Glutamatergic neuron (in vitro differentiated cells): ENCODE data around the gene ST7L. TPM values are rescaled to one million over a fixed set of nuclear protein-coding genes. Genes with fewer than 3 reads are reported as not detected.

Experiments
- DNase-seq: peaks from one replicate; pipeline ENCODE4 v3.0.0; 2022
- H3K27ac Mint-ChIP-seq: one replicate; pipeline ENCODE4 v1.8.0; 2020; ENCODE audit warnings: mild to moderate bottlenecking, mixed read lengths, inconsistent platforms; ENCODE audit not compliant: unreplicated experiment
- H3K27me3 Mint-ChIP-seq: one replicate; pipeline ENCODE4 v1.8.0; 2020; ENCODE audit warnings: mild to moderate bottlenecking, moderate library complexity, mixed read lengths, inconsistent platforms; ENCODE audit not compliant: unreplicated experiment
- H3K36me3 Mint-ChIP-seq: one replicate; pipeline ENCODE4 v1.8.0; 2020; ENCODE audit warnings: mild to moderate bottlenecking, mixed read lengths, inconsistent platforms; ENCODE audit not compliant: unreplicated experiment
- H3K4me1 Mint-ChIP-seq: one replicate; pipeline ENCODE4 v1.8.0; 2020; ENCODE audit warnings: mild to moderate bottlenecking, low read depth, mixed read lengths, inconsistent platforms; ENCODE audit not compliant: unreplicated experiment
- H3K4me3 Mint-ChIP-seq: one replicate; pipeline ENCODE4 v1.8.0; 2020; ENCODE audit warnings: mild to moderate bottlenecking, mixed read lengths, inconsistent platforms; ENCODE audit not compliant: unreplicated experiment
- H3K9me3 Mint-ChIP-seq: one replicate; pipeline ENCODE4 v1.8.0; 2020; ENCODE audit warnings: mild to moderate bottlenecking, moderate library complexity, mixed read lengths, inconsistent platforms; ENCODE audit not compliant: unreplicated experiment
- long read RNA-seq: library from polyadenylated mRNA; unstranded; transcript quantifications from one replicate; pipeline ENCODE4 v2.0.0, GENCODE V29; 2020; ENCODE audit not compliant: unreplicated experiment
- total RNA-seq: library from RNA; stranded (reverse); fragmentation: NEBNext Ultra II Directional; extraction: Animal tissue kit (Norgen Biotek cat#: 25700); gene quantifications from one replicate; pipeline ENCODE4 v1.2.1, GENCODE V29; 2021; ENCODE audit not compliant: unreplicated experiment
- TF ChIP-seq, protein P1 (sequence below): fragments of 200-600 bp; sonication (generic); IDR thresholded peaks from one replicate; pipeline ENCODE4 v1.5.0; 2021; ENCODE audit not compliant: partially characterized antibody, unreplicated experiment

ST7L gene
- total RNA-seq, result 28.3 TPM
- long read RNA-seq, full-length matches to known transcripts, result 3 of 14 reads
- long read RNA-seq, partial matches to known transcripts, result 8 of 14 reads
- long read RNA-seq, other reads (novel, unspliced or antisense), result 3 of 14 reads

- peaks cover 9% of the 10 kb centered on the region for H3K27me3 Mint-ChIP-seq
- DNase-seq, result peak; percentile 79
- H3K4me1 Mint-ChIP-seq, result peaks cover 9% of the 10 kb centered on the region
- peaks cover 15% of the 10 kb centered on the region for H3K9me3 Mint-ChIP-seq
- TF ChIP-seq, protein P1, sequence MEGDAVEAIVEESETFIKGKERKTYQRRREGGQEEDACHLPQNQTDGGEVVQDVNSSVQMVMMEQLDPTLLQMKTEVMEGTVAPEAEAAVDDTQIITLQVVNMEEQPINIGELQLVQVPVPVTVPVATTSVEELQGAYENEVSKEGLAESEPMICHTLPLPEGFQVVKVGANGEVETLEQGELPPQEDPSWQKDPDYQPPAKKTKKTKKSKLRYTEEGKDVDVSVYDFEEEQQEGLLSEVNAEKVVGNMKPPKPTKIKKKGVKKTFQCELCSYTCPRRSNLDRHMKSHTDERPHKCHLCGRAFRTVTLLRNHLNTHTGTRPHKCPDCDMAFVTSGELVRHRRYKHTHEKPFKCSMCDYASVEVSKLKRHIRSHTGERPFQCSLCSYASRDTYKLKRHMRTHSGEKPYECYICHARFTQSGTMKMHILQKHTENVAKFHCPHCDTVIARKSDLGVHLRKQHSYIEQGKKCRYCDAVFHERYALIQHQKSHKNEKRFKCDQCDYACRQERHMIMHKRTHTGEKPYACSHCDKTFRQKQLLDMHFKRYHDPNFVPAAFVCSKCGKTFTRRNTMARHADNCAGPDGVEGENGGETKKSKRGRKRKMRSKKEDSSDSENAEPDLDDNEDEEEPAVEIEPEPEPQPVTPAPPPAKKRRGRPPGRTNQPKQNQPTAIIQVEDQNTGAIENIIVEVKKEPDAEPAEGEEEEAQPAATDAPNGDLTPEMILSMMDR, result no peak
- H3K4me3 Mint-ChIP-seq, result peak within 1 kb of the TSS; percentile 91
- no peaks in the 10 kb centered on the region for H3K36me3 Mint-ChIP-seq
- H3K27ac Mint-ChIP-seq, result peak within 1 kb of the TSS; percentile 99
Measured at GRCh38 chr1:112618721-112619517, at the start of gene ST7L. TSS of gene ST7L (minus strand) at chr1:112619141. CDS start at chr1:112619113, 28 bp downstream.

GRCh38 chr1:112666946-112667345, 48.0 kb upstream of the ST7L start:
- Mint-ChIP-seq H3K36me3 (no peaks in the 10 kb centered on the region), H3K4me1 (no peaks in the 10 kb centered on the region), H3K27me3 (no peaks in the 10 kb centered on the region), H3K9me3 (no peaks in the 10 kb centered on the region), H3K27ac (no peak overlapping the region), H3K4me3 (no peak overlapping the region)
- DNase-seq, result no peak
- TF ChIP-seq, protein P1, result no peak

GRCh38 chr1:112665857-112666256, 46.9 kb upstream of the ST7L start:
- H3K27me3 Mint-ChIP-seq, result no peaks in the 10 kb centered on the region
- peaks cover 7% of the 10 kb centered on the region for H3K36me3 Mint-ChIP-seq

DNA sequence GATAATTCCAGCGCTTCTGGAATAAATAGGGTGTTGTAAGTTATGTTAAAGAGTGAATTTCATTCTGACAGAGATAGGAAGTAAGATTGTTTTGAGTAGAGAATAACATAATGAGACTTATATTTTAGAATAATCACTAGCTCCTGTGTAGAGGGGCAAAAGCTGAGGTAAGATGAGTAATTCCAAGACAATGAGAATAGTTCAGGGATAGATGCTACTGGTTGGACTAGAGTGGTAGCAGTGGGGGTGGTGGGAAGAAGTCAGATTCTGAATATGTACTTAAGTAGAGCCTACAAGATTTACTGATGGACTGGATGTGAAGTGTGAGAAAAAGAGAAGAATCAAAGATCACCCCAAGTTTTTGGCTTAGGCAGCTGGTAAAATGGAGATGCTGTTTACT, 32.3 kb upstream of the ST7L start:
- Mint-ChIP-seq H3K27me3 (peaks cover 2% of the 10 kb centered on the region), H3K36me3 (peaks cover 5% of the 10 kb centered on the region), H3K4me1 (peaks cover 6% of the 10 kb centered on the region), H3K4me3 (no peak overlapping the region), H3K9me3 (no peaks in the 10 kb centered on the region), H3K27ac (no peak overlapping the region)
- TF ChIP-seq, protein P1, result no peak
- DNase-seq, result no peak

More at GRCh38 chr1:112665857-112666256, 46.9 kb upstream of the ST7L start:
- Mint-ChIP-seq H3K27ac (no peak overlapping the region), H3K4me3 (no peak overlapping the region), H3K4me1 (no peaks in the 10 kb centered on the region), H3K9me3 (no peaks in the 10 kb centered on the region)
- DNase-seq, result no peak
- TF ChIP-seq, protein P1, result no peak

DNA sequence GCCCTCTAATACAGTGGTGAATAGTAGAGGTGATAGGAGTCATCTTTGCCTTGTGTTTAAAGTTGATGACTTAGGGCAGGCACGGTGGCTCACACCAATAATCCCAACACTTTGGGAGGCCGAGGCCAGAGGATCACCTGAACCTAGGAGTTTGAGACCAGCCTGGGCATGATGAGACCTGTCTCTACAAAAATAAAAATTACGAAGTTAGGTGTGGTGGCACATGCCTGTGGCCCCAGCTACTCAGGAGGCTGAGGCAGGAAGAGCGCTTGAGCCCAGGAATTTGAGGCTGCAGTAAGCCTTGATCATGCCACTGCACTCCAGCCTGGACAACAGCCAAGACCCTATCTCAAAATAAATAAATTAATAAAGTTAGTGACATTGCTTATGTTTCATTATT, 27.3 kb upstream of the ST7L start:
- Mint-ChIP-seq H3K36me3 (peaks cover 4% of the 10 kb centered on the region), H3K4me1 (peaks cover 2% of the 10 kb centered on the region), H3K27ac (no peak overlapping the region), H3K4me3 (no peak overlapping the region), H3K9me3 (no peaks in the 10 kb centered on the region), H3K27me3 (no peaks in the 10 kb centered on the region)
- DNase-seq, result no peak
- TF ChIP-seq, protein P1, result no peak
